Nephron progenitor cell (in vitro differentiated cells): ENCODE results near the gene CRTC3.

Experiments
- DNase-seq: peaks from one replicate; pipeline ENCODE4 v3.0.0; 2021
- H3K27ac Mint-ChIP-seq: 2 replicates; pipeline ENCODE4 v1.8.0; 2021; ENCODE audit warnings: mild to moderate bottlenecking, moderate library complexity, mixed read lengths
- H3K27me3 Mint-ChIP-seq: 2 replicates; pipeline ENCODE4 v1.8.0; 2021; ENCODE audit warnings: mild to moderate bottlenecking, low read depth, mixed read lengths; ENCODE audit not compliant: poor library complexity
- H3K36me3 Mint-ChIP-seq: 2 replicates; pipeline ENCODE4 v1.8.0; 2021; ENCODE audit warnings: low read depth, mixed read lengths
- H3K4me1 Mint-ChIP-seq: 2 replicates; pipeline ENCODE4 v1.8.0; 2021; ENCODE audit warnings: mixed read lengths
- H3K4me3 Mint-ChIP-seq: 2 replicates; pipeline ENCODE4 v1.8.0; 2021; ENCODE audit warnings: mild to moderate bottlenecking, moderate library complexity, mixed read lengths
- H3K9me3 Mint-ChIP-seq: 2 replicates; pipeline ENCODE4 v1.8.0; 2021; ENCODE audit warnings: mild to moderate bottlenecking, moderate library complexity, mixed read lengths
- CTCF ChIP-seq: fragments of 200-600 bp; sonication (generic); IDR thresholded peaks from 2 replicates; pipeline ENCODE4 v1.5.0; 2021; ENCODE audit warnings: antibody characterized with exemption

The CRTC3 gene

GRCh38 chr15:90675464-90675863 lies 145.7 kb downstream of the CRTC3 start:
- H3K27ac Mint-ChIP-seq: no peak overlapping the region
- peaks cover 4% of the 10 kb centered on the region for H3K9me3 Mint-ChIP-seq
- no peak for TF ChIP-seq CTCF
- H3K27me3 Mint-ChIP-seq: peaks cover 3% of the 10 kb centered on the region
- H3K4me1 Mint-ChIP-seq: no peaks in the 10 kb centered on the region
- no peaks in the 10 kb centered on the region for H3K36me3 Mint-ChIP-seq
- H3K4me3 Mint-ChIP-seq: no peak overlapping the region
- DNase-seq: no peak

- DNase-seq: no peak
- no peak overlapping the region for H3K27ac Mint-ChIP-seq
- H3K9me3 Mint-ChIP-seq: peaks cover 4% of the 10 kb centered on the region
- H3K36me3 Mint-ChIP-seq: no peaks in the 10 kb centered on the region
- TF ChIP-seq CTCF: no peak
- no peaks in the 10 kb centered on the region for H3K4me1 Mint-ChIP-seq
- H3K4me3 Mint-ChIP-seq: no peak overlapping the region
- H3K27me3 Mint-ChIP-seq: no peaks in the 10 kb centered on the region
Observed at GRCh38 chr15:90677807-90678790, 148.4 kb downstream of the CRTC3 start.

- Mint-ChIP-seq H3K4me3 (no peak overlapping the region), H3K9me3 (peaks cover 4% of the 10 kb centered on the region), H3K4me1 (peaks cover 9% of the 10 kb centered on the region), H3K36me3 (no peaks in the 10 kb centered on the region), H3K27me3 (no peaks in the 10 kb centered on the region), H3K27ac (no peak overlapping the region)
- no peak for DNase-seq
- no peak for TF ChIP-seq CTCF
Observed at GRCh38 chr15:90679959-90680358, 150.2 kb downstream of the CRTC3 start.

GRCh38 chr15:90680371-90680935 lies 150.7 kb downstream of the CRTC3 start:
- peaks cover 4% of the 10 kb centered on the region for H3K9me3 Mint-ChIP-seq
- H3K4me1 Mint-ChIP-seq: peaks cover 9% of the 10 kb centered on the region
- TF ChIP-seq CTCF: no peak
- no peaks in the 10 kb centered on the region for H3K36me3 Mint-ChIP-seq
- H3K27me3 Mint-ChIP-seq: no peaks in the 10 kb centered on the region
- DNase-seq: no peak
- H3K27ac Mint-ChIP-seq: no peak overlapping the region
- H3K4me3 Mint-ChIP-seq: no peak overlapping the region

GRCh38 chr15:90681056-90681455 lies 151.3 kb downstream of the CRTC3 start:
- Mint-ChIP-seq H3K4me3 (no peak overlapping the region), H3K4me1 (peaks cover 9% of the 10 kb centered on the region), H3K27me3 (no peaks in the 10 kb centered on the region), H3K27ac (no peak overlapping the region), H3K36me3 (no peaks in the 10 kb centered on the region), H3K9me3 (peaks cover 4% of the 10 kb centered on the region)
- TF ChIP-seq CTCF: no peak
- no peak for DNase-seq
